ENCODE measurements around the gene COL8A2. TPM values are rescaled to one million over a fixed set of nuclear protein-coding genes. Genes with fewer than 3 reads are reported as not detected.

COL8A2 gene
- polyA plus RNA-seq, 4 donors, result 0.27 to 1.3 (median 0.32) TPM; not detected in 1

GRCh38 chr1:36083635-36084496 lies 41.2 kb downstream of the COL8A2 start, which contains the start of gene TEKT2:
TSS of gene TEKT2 (plus strand) at chr1:36084094. CDS start at chr1:36084922, 828 bp downstream.
- DNase-seq (peak in 1 of 2 donors; percentile 66), FAIRE-seq (no peak)
- peak within 1 kb of the TSS in 1 of 3 donors; percentile 6 for H3K27ac ChIP-seq (ENCODE audit: low read depth in 1 of 3, low read length in 2 of 3)
- WGBS, 3 donors, result 14 to 23% (median 19%) methylated on average over 45 to 59 of the region's 59 CpGs
- H3K4me1 ChIP-seq (ENCODE audit: control insufficient read depth in 3 of 3, insufficient read depth in 2 of 3, low read depth in 1 of 3, low read length in 2 of 3), result peaks cover 0 to 7% (median 2%) of the 10 kb centered on the region in 3 donors
- no peaks in the 10 kb centered on the region for H3K9me3 ChIP-seq (ENCODE audit: control insufficient read depth in 2 of 2, insufficient read depth in 1 of 2, low read depth in 1 of 2, low read length in 1 of 2)
- H3K36me3 ChIP-seq (ENCODE audit: control insufficient read depth in 3 of 3, insufficient read depth in 2 of 3, low read depth in 1 of 3, low read length in 3 of 3), result peaks cover 0 to 4% (median 0%) of the 10 kb centered on the region in 3 donors
- peaks cover 0 to 7% (median 3%) of the 10 kb centered on the region in 3 donors for H3K27me3 ChIP-seq (ENCODE audit: control insufficient read depth in 3 of 3, insufficient read depth in 3 of 3, low read length in 3 of 3)
- H3K4me3 ChIP-seq (ENCODE audit: low read depth in 1 of 3, low read length in 3 of 3), result peak within 1 kb of the TSS in 2 of 3 donors; percentile 28 to 51

GRCh38 chr1:36083219-36083618 lies 41.8 kb downstream of the COL8A2 start:
- Histone ChIP-seq H3K27me3 (ENCODE audit: control insufficient read depth in 3 of 3, insufficient read depth in 3 of 3, low read length in 3 of 3) (peaks cover 0 to 7% (median 3%) of the 10 kb centered on the region in 3 donors), H3K9me3 (ENCODE audit: control insufficient read depth in 2 of 2, insufficient read depth in 1 of 2, low read depth in 1 of 2, low read length in 1 of 2) (no peaks in the 10 kb centered on the region), H3K27ac (ENCODE audit: low read depth in 1 of 3, low read length in 2 of 3) (no peak overlapping the region), H3K36me3 (ENCODE audit: control insufficient read depth in 3 of 3, insufficient read depth in 2 of 3, low read depth in 1 of 3, low read length in 3 of 3) (peaks cover 0 to 4% (median 0%) of the 10 kb centered on the region in 3 donors), H3K4me3 (ENCODE audit: low read depth in 1 of 3, low read length in 3 of 3) (no peak overlapping the region), H3K4me1 (ENCODE audit: control insufficient read depth in 3 of 3, insufficient read depth in 2 of 3, low read depth in 1 of 3, low read length in 2 of 3) (peaks cover 0 to 5% (median under 1%) of the 10 kb centered on the region in 3 donors)
- 85 to 92% (median 87%) methylated on average over 13 of the region's 13 CpGs for WGBS, 3 donors
- DNase-seq, result no peak
- no peak for FAIRE-seq

- Histone ChIP-seq H3K9me3 (ENCODE audit: control insufficient read depth in 2 of 2, insufficient read depth in 1 of 2, low read depth in 1 of 2, low read length in 1 of 2) (no peaks in the 10 kb centered on the region), H3K36me3 (ENCODE audit: control insufficient read depth in 3 of 3, insufficient read depth in 2 of 3, low read depth in 1 of 3, low read length in 3 of 3) (peaks cover 0 to under 1% (median 0%) of the 10 kb centered on the region in 3 donors), H3K4me3 (ENCODE audit: low read depth in 1 of 3, low read length in 3 of 3) (no peak overlapping the region), H3K27me3 (ENCODE audit: control insufficient read depth in 3 of 3, insufficient read depth in 3 of 3, low read length in 3 of 3) (peaks cover 0 to 7% (median 3%) of the 10 kb centered on the region in 3 donors), H3K27ac (ENCODE audit: low read depth in 1 of 3, low read length in 2 of 3) (no peak overlapping the region), H3K4me1 (ENCODE audit: control insufficient read depth in 3 of 3, insufficient read depth in 2 of 3, low read depth in 1 of 3, low read length in 2 of 3) (peaks cover 0 to 5% (median 0%) of the 10 kb centered on the region in 3 donors)
- no peak for FAIRE-seq
- no peak for DNase-seq
- WGBS, 3 donors, result 60 to 70% (median 65%) methylated on average over 3 of the region's 3 CpGs
These were observed 43.0 kb downstream of the COL8A2 start for GRCh38 chr1:36081926-36082485.

GRCh38 chr1:36080801-36081200 lies 44.2 kb downstream of the COL8A2 start:
- Histone ChIP-seq H3K27ac (ENCODE audit: low read depth in 1 of 3, low read length in 2 of 3) (no peak overlapping the region), H3K36me3 (ENCODE audit: control insufficient read depth in 3 of 3, insufficient read depth in 2 of 3, low read depth in 1 of 3, low read length in 3 of 3) (no peaks in the 10 kb centered on the region), H3K4me3 (ENCODE audit: low read depth in 1 of 3, low read length in 3 of 3) (no peak overlapping the region), H3K4me1 (ENCODE audit: control insufficient read depth in 3 of 3, insufficient read depth in 2 of 3, low read depth in 1 of 3, low read length in 2 of 3) (peaks cover 0 to 5% (median 0%) of the 10 kb centered on the region in 3 donors), H3K9me3 (ENCODE audit: control insufficient read depth in 2 of 2, insufficient read depth in 1 of 2, low read depth in 1 of 2, low read length in 1 of 2) (no peaks in the 10 kb centered on the region), H3K27me3 (ENCODE audit: control insufficient read depth in 3 of 3, insufficient read depth in 3 of 3, low read length in 3 of 3) (peaks cover 0 to 7% (median 3%) of the 10 kb centered on the region in 3 donors)
- DNase-seq (no peak), FAIRE-seq (no peak)
- 81 to 93% (median 88%) methylated on average over 6 of the region's 6 CpGs for WGBS, 3 donors

GRCh38 chr1:36080236-36080635 lies 44.8 kb downstream of the COL8A2 start:
- WGBS, 3 donors, result 69 to 82% (median 81%) methylated on average over 3 of the region's 3 CpGs
- H3K4me1 ChIP-seq (ENCODE audit: control insufficient read depth in 3 of 3, insufficient read depth in 2 of 3, low read depth in 1 of 3, low read length in 2 of 3), result peaks cover 0 to 5% (median 0%) of the 10 kb centered on the region in 3 donors
- no peaks in the 10 kb centered on the region for H3K36me3 ChIP-seq (ENCODE audit: control insufficient read depth in 3 of 3, insufficient read depth in 2 of 3, low read depth in 1 of 3, low read length in 3 of 3)
- DNase-seq (no peak), FAIRE-seq (no peak)
- H3K4me3 ChIP-seq (ENCODE audit: low read depth in 1 of 3, low read length in 3 of 3), result no peak overlapping the region
- peaks cover 0 to 7% (median 3%) of the 10 kb centered on the region in 3 donors for H3K27me3 ChIP-seq (ENCODE audit: control insufficient read depth in 3 of 3, insufficient read depth in 3 of 3, low read length in 3 of 3)
- no peaks in the 10 kb centered on the region for H3K9me3 ChIP-seq (ENCODE audit: control insufficient read depth in 2 of 2, insufficient read depth in 1 of 2, low read depth in 1 of 2, low read length in 1 of 2)
- no peak overlapping the region for H3K27ac ChIP-seq (ENCODE audit: low read depth in 1 of 3, low read length in 2 of 3)

- no peaks in the 10 kb centered on the region for H3K27me3 ChIP-seq (ENCODE audit: control insufficient read depth in 3 of 3, insufficient read depth in 3 of 3, low read length in 3 of 3)
- H3K9me3 ChIP-seq (ENCODE audit: control insufficient read depth in 2 of 2, insufficient read depth in 1 of 2, low read depth in 1 of 2, low read length in 1 of 2), result no peaks in the 10 kb centered on the region
- no peak overlapping the region for H3K4me3 ChIP-seq (ENCODE audit: low read depth in 1 of 3, low read length in 3 of 3)
- H3K36me3 ChIP-seq (ENCODE audit: control insufficient read depth in 3 of 3, insufficient read depth in 2 of 3, low read depth in 1 of 3, low read length in 3 of 3), result no peaks in the 10 kb centered on the region
- no peaks in the 10 kb centered on the region for H3K4me1 ChIP-seq (ENCODE audit: control insufficient read depth in 3 of 3, insufficient read depth in 2 of 3, low read depth in 1 of 3, low read length in 2 of 3)
- no peak overlapping the region for H3K27ac ChIP-seq (ENCODE audit: low read depth in 1 of 3, low read length in 2 of 3)
- no peak for DNase-seq
- 51 to 67% (median 55%) methylated on average over 4 of the region's 4 CpGs for WGBS, 3 donors
- FAIRE-seq, result no peak
These were observed 47.9 kb downstream of the COL8A2 start for GRCh38 chr1:36076979-36077573.

- FAIRE-seq, result no peak
- H3K9me3 ChIP-seq (ENCODE audit: control insufficient read depth in 2 of 2, insufficient read depth in 1 of 2, low read depth in 1 of 2, low read length in 1 of 2), result no peaks in the 10 kb centered on the region
- no peak for DNase-seq
- no peaks in the 10 kb centered on the region for H3K4me1 ChIP-seq (ENCODE audit: control insufficient read depth in 3 of 3, insufficient read depth in 2 of 3, low read depth in 1 of 3, low read length in 2 of 3)
- H3K27ac ChIP-seq (ENCODE audit: low read depth in 1 of 3, low read length in 2 of 3), result no peak overlapping the region
- WGBS, 3 donors, result 63 to 73% (median 71%) methylated on average over 2 of the region's 2 CpGs
- no peaks in the 10 kb centered on the region for H3K27me3 ChIP-seq (ENCODE audit: control insufficient read depth in 3 of 3, insufficient read depth in 3 of 3, low read length in 3 of 3)
- no peaks in the 10 kb centered on the region for H3K36me3 ChIP-seq (ENCODE audit: control insufficient read depth in 3 of 3, insufficient read depth in 2 of 3, low read depth in 1 of 3, low read length in 3 of 3)
- H3K4me3 ChIP-seq (ENCODE audit: low read depth in 1 of 3, low read length in 3 of 3), result no peak overlapping the region
These were observed 54.7 kb downstream of the COL8A2 start for GRCh38 chr1:36070349-36070748.

GRCh38 chr1:36068866-36069265 lies 56.2 kb downstream of the COL8A2 start:
- Histone ChIP-seq H3K9me3 (ENCODE audit: control insufficient read depth in 2 of 2, insufficient read depth in 1 of 2, low read depth in 1 of 2, low read length in 1 of 2) (no peaks in the 10 kb centered on the region), H3K27me3 (ENCODE audit: control insufficient read depth in 3 of 3, insufficient read depth in 3 of 3, low read length in 3 of 3) (no peaks in the 10 kb centered on the region), H3K4me1 (ENCODE audit: control insufficient read depth in 3 of 3, insufficient read depth in 2 of 3, low read depth in 1 of 3, low read length in 2 of 3) (no peaks in the 10 kb centered on the region), H3K27ac (ENCODE audit: low read depth in 1 of 3, low read length in 2 of 3) (no peak overlapping the region), H3K36me3 (ENCODE audit: control insufficient read depth in 3 of 3, insufficient read depth in 2 of 3, low read depth in 1 of 3, low read length in 3 of 3) (peaks cover 0 to under 1% (median 0%) of the 10 kb centered on the region in 3 donors), H3K4me3 (ENCODE audit: low read depth in 1 of 3, low read length in 3 of 3) (no peak overlapping the region)
- FAIRE-seq, result no peak
- no peak for DNase-seq
- WGBS, 3 donors, result 89 to 100% (median 93%) methylated on average over 2 of the region's 2 CpGs
